Smooth muscle cell (in vitro differentiated cells): ENCODE data around the gene ITGA2B. TPM values are rescaled to one million over a fixed set of nuclear protein-coding genes. Genes with fewer than 3 reads are reported as not detected.
A peak's percentile ranks its signal among the peaks of the same experiment; 100 is the strongest.

Experiments
- DNase-seq: peaks from one replicate; lab custom pipeline; 2025; ENCODE audit not compliant: unreplicated experiment; lab: John Stamatoyannopoulos, UW
- H2AFZ ChIP-seq: fragments of 200-600 bp; sonication (generic); 2 replicates; pipeline ENCODE4 v1.6.0; 2016; ENCODE audit warnings: antibody characterized with exemption, low read depth, mild to moderate bottlenecking
- H3F3A ChIP-seq: fragments of 200-600 bp; sonication (generic); 2 replicates; pipeline ENCODE4 v1.6.0; 2017; ENCODE audit warnings: antibody characterized with exemption, low read depth
- H3K27ac ChIP-seq: fragments of 200-600 bp; sonication (generic); 2 replicates; pipeline ENCODE4 v1.5.1; 2016; ENCODE audit warnings: low read depth, mild to moderate bottlenecking
- H3K27me3 ChIP-seq: fragments of 200-600 bp; sonication (generic); 2 replicates; pipeline ENCODE4 v1.6.1; 2016; ENCODE audit warnings: low read depth, mild to moderate bottlenecking
- H3K36me3 ChIP-seq: fragments of 200-600 bp; sonication (generic); 2 replicates; pipeline ENCODE4 v1.5.1; 2016; ENCODE audit warnings: low read depth
- H3K4me1 ChIP-seq: fragments of 200-600 bp; sonication (generic); 2 replicates; pipeline ENCODE4 v1.5.1; 2016; ENCODE audit warnings: low read depth
- H3K4me2 ChIP-seq: fragments of 200-600 bp; sonication (generic); 2 replicates; pipeline ENCODE4 v1.6.0; 2016; ENCODE audit warnings: mild to moderate bottlenecking
- H3K4me3 ChIP-seq: fragments of 200-600 bp; sonication (generic); 2 replicates; pipeline ENCODE4 v1.5.1; 2016; ENCODE audit warnings: mild to moderate bottlenecking
- H3K79me2 ChIP-seq: fragments of 200-600 bp; sonication (generic); 2 replicates; pipeline ENCODE4 v1.6.0; 2016; ENCODE audit warnings: low read depth, mild to moderate bottlenecking
- H3K9ac ChIP-seq: fragments of 200-600 bp; sonication (generic); 2 replicates; pipeline ENCODE4 v1.6.0; 2016; ENCODE audit warnings: low read depth
- H3K9me3 ChIP-seq: fragments of 200-600 bp; sonication (generic); replicated peaks from 2 replicates; pipeline ENCODE4 v1.5.1; 2016; ENCODE audit warnings: low read depth
- H4K20me1 ChIP-seq: fragments of 200-600 bp; sonication (generic); 2 replicates; pipeline ENCODE4 v1.6.0; 2016; ENCODE audit warnings: low read depth
- CTCF ChIP-seq: fragments of 200-600 bp; sonication (generic); IDR thresholded peaks from 2 replicates; pipeline ENCODE4 v1.5.1; 2017; ENCODE audit warnings: borderline replicate concordance, mild to moderate bottlenecking, antibody characterized with exemption; ENCODE audit not compliant: insufficient read depth, poor library complexity, severe bottlenecking
- WGBS: methylation state at CpG from one replicate; pipeline ENCODE4 v1.1.7; 2016; ENCODE audit warnings: low lambda C conversion rate; 5-methylcytosine and 5-hydroxymethylcytosine counted together
- polyA plus RNA-seq: library from polyadenylated mRNA; unstranded; fragments of >200 nt; fragmentation: Nextera tagmentation; extraction: Ambion mirVana; gene quantifications from 2 replicates; pipeline ENCODE4 v1.2.1, GENCODE V29; 2016
- total RNA-seq: library from RNA; depleted of rRNA; stranded (reverse); fragments of >200 nt; gene quantifications from 2 replicates; pipeline ENCODE4 v1.2.3, GENCODE V29; 2014

ITGA2B gene
- total and polyA plus RNA-seq, 2 experiments from 2014 or later: 2.1 to 4.0 TPM

- H3K79me2 ChIP-seq: no peaks in the 10 kb centered on the region
- H3K4me1 ChIP-seq: no peaks in the 10 kb centered on the region
- H3K36me3 ChIP-seq: no peaks in the 10 kb centered on the region
- no peaks in the 10 kb centered on the region for H3K9me3 ChIP-seq
- no peak overlapping the region for H3K4me2 ChIP-seq
- H3K27ac ChIP-seq: no peak overlapping the region
- WGBS: 91% methylated on average over 4 of the region's 4 CpGs
- no peaks in the 10 kb centered on the region for H3K27me3 ChIP-seq
- H3K9ac ChIP-seq: no peak overlapping the region
- peaks cover 23% of the 10 kb centered on the region for H4K20me1 ChIP-seq
- H2AFZ ChIP-seq: no peak overlapping the region
- TF ChIP-seq CTCF: no peak
- no peak overlapping the region for H3K4me3 ChIP-seq
- no peaks in the 10 kb centered on the region for H3F3A ChIP-seq
- no peak for DNase-seq
These were observed 19.3 kb upstream of the ITGA2B start for GRCh38 chr17:44408786-44409185.

- Histone ChIP-seq H3K4me3 (no peak overlapping the region), H2AFZ (no peak overlapping the region), H3K36me3 (no peaks in the 10 kb centered on the region), H3K9ac (no peak overlapping the region), H3K79me2 (no peaks in the 10 kb centered on the region), H3F3A (no peaks in the 10 kb centered on the region), H3K4me1 (no peaks in the 10 kb centered on the region), H3K27me3 (no peaks in the 10 kb centered on the region), H3K4me2 (no peak overlapping the region), H4K20me1 (no peaks in the 10 kb centered on the region), H3K9me3 (no peaks in the 10 kb centered on the region), H3K27ac (no peak overlapping the region)
- no peak for DNase-seq
- 95% methylated on average over 5 of the region's 5 CpGs for WGBS
- no peak for TF ChIP-seq CTCF
These were observed 13.2 kb upstream of the ITGA2B start for GRCh38 chr17:44402564-44403172.

- H3K9me3 ChIP-seq: no peaks in the 10 kb centered on the region
- H2AFZ ChIP-seq: no peak overlapping the region
- no peak overlapping the region for H3K27ac ChIP-seq
- no peaks in the 10 kb centered on the region for H3K36me3 ChIP-seq
- H3K9ac ChIP-seq: no peak overlapping the region
- no peaks in the 10 kb centered on the region for H3K79me2 ChIP-seq
- H3K4me1 ChIP-seq: no peaks in the 10 kb centered on the region
- 94% methylated on average over 3 of the region's 3 CpGs for WGBS
- no peak for DNase-seq
- no peaks in the 10 kb centered on the region for H3F3A ChIP-seq
- H3K27me3 ChIP-seq: no peaks in the 10 kb centered on the region
- no peaks in the 10 kb centered on the region for H4K20me1 ChIP-seq
- peak; percentile 38 for TF ChIP-seq CTCF
- H3K4me2 ChIP-seq: no peak overlapping the region
- H3K4me3 ChIP-seq: no peak overlapping the region
These were observed 10.9 kb upstream of the ITGA2B start for GRCh38 chr17:44400226-44400847.
